HUDEP-2 (cell line): ENCODE measurements around the gene THSD7A.

Experiments used
- DNase-seq, 76 experiments: peaks; one replicate each; lab custom pipeline; 2025; ENCODE audit not compliant: unreplicated experiment in 76 of 76; lab: John Stamatoyannopoulos, UW

The THSD7A gene

GRCh38 chr7:11754123-11754522 lies 77.9 kb downstream of the THSD7A start:
- no peak for DNase-seq

GRCh38 chr7:11753433-11753832 lies 78.6 kb downstream of the THSD7A start:
- no peak for DNase-seq

GRCh38 chr7:11751807-11752389 lies 80.1 kb downstream of the THSD7A start:
- no peak for DNase-seq

- DNase-seq = no peak
Measured at GRCh38 chr7:11751315-11751714, 80.7 kb downstream of the THSD7A start.

- DNase-seq = no peak
Measured at GRCh38 chr7:11750191-11750590, 81.8 kb downstream of the THSD7A start.

GRCh38 chr7:11749629-11750028 lies 82.4 kb downstream of the THSD7A start:
- no peak for DNase-seq

- no peak for DNase-seq
Measured at GRCh38 chr7:11748884-11749283, 83.1 kb downstream of the THSD7A start.

- no peak for DNase-seq
Measured at GRCh38 chr7:11747715-11748485, 84.1 kb downstream of the THSD7A start.

GRCh38 chr7:11746591-11746990 lies 85.4 kb downstream of the THSD7A start:
- no peak for DNase-seq

GRCh38 chr7:11743548-11743947 lies 88.5 kb downstream of the THSD7A start:
- DNase-seq = no peak

- DNase-seq = no peak
Measured at GRCh38 chr7:11743016-11743415, 89.0 kb downstream of the THSD7A start.

GRCh38 chr7:11742496-11742895 lies 89.5 kb downstream of the THSD7A start:
- DNase-seq = no peak

- no peak for DNase-seq
Measured at GRCh38 chr7:11737723-11738122, 94.3 kb downstream of the THSD7A start.

- DNase-seq = no peak
Measured at GRCh38 chr7:11732207-11732606, 99.8 kb downstream of the THSD7A start.

GRCh38 chr7:11730725-11731124 lies 101.3 kb downstream of the THSD7A start:
- DNase-seq = no peak

GRCh38 chr7:11727864-11728263 lies 104.1 kb downstream of the THSD7A start:
- no peak for DNase-seq

- DNase-seq = no peak
Measured at GRCh38 chr7:11726794-11727155, 105.2 kb downstream of the THSD7A start.

- DNase-seq = no peak
Measured at GRCh38 chr7:11726001-11726793, 105.8 kb downstream of the THSD7A start.

GRCh38 chr7:11716185-11716584 lies 115.8 kb downstream of the THSD7A start:
- no peak for DNase-seq

- no peak for DNase-seq
Measured at GRCh38 chr7:11714676-11715075, 117.3 kb downstream of the THSD7A start.

- DNase-seq = no peak
Measured at GRCh38 chr7:11714205-11714604, 117.8 kb downstream of the THSD7A start.

GRCh38 chr7:11713352-11713751 lies 118.6 kb downstream of the THSD7A start:
- no peak for DNase-seq
